HEK293T (cell line): ENCODE measurements around the gene ACTN2.

Source experiments
- CTCF ChIA-PET: fragments of 350-600 bp; formaldehyde crosslinking; extraction: SDS; loops from one replicate; lab custom pipeline; 2021; ENCODE audit warnings: antibody characterized with exemption, inconsistent platforms; lab: Yijun Ruan, JAX
- POLR2A ChIA-PET: fragments of 350-600 bp; formaldehyde crosslinking; extraction: SDS; loops from one replicate; lab custom pipeline; 2020; ENCODE audit warnings: antibody characterized with exemption, inconsistent platforms; lab: Yijun Ruan, JAX
- DNase-seq: peaks from one replicate; pipeline ENCODE4 v3.0.0; 2012; ENCODE audit warnings: mixed read lengths; ENCODE audit errors: extremely low spot score
- ARNT ChIP-seq: fragments of 450-650 bp; IDR thresholded peaks from 2 replicates; pipeline ENCODE4 v1.6.1; 2017; ENCODE audit warnings: mild to moderate bottlenecking
- BHLHE40 ChIP-seq: fragments of 450-650 bp; IDR thresholded peaks from 2 replicates; pipeline ENCODE4 v1.6.1; 2016; ENCODE audit warnings: mild to moderate bottlenecking, moderate library complexity, borderline replicate concordance
- CTBP1 ChIP-seq: fragments of 450-650 bp; IDR thresholded peaks from 2 replicates; pipeline ENCODE4 v1.6.1; 2016; ENCODE audit warnings: borderline replicate concordance
- ELF4 ChIP-seq: fragments of 450-650 bp; IDR thresholded peaks from 2 replicates; pipeline ENCODE4 v1.6.1; 2017; ENCODE audit warnings: antibody characterized with exemption
- FOXA1 ChIP-seq: fragments of 450-650 bp; IDR thresholded peaks from 2 replicates; pipeline ENCODE4 v1.6.1; 2016; ENCODE audit warnings: mild to moderate bottlenecking
- FOXK2 ChIP-seq: fragments of 450-650 bp; IDR thresholded peaks from 2 replicates; pipeline ENCODE4 v1.6.1; 2016; ENCODE audit warnings: mild to moderate bottlenecking
- FOXM1 ChIP-seq: fragments of 450-650 bp; IDR thresholded peaks from 2 replicates; pipeline ENCODE4 v1.6.1; 2017; ENCODE audit warnings: mild to moderate bottlenecking, borderline replicate concordance
- HDGF ChIP-seq: fragments of 450-650 bp; IDR thresholded peaks from 2 replicates; pipeline ENCODE4 v1.6.1; 2017; ENCODE audit warnings: antibody characterized with exemption, borderline replicate concordance
- L3MBTL2 ChIP-seq: fragments of 450-650 bp; conservative IDR thresholded peaks from 2 replicates; pipeline ENCODE4 v1.6.1; 2016; ENCODE audit warnings: mild to moderate bottlenecking
- LEF1 ChIP-seq: fragments of 450-650 bp; IDR thresholded peaks from 2 replicates; pipeline ENCODE4 v1.6.1; 2017; ENCODE audit warnings: mild to moderate bottlenecking, borderline replicate concordance
- NFRKB ChIP-seq: fragments of 450-650 bp; IDR thresholded peaks from 2 replicates; pipeline ENCODE4 v1.6.1; 2016; ENCODE audit warnings: mild to moderate bottlenecking, moderate library complexity
- PKNOX1 ChIP-seq: fragments of 450-650 bp; IDR thresholded peaks from 2 replicates; pipeline ENCODE4 v1.6.1; 2016
- SP1 ChIP-seq: fragments of 450-650 bp; IDR thresholded peaks from 2 replicates; pipeline ENCODE4 v1.6.1; 2017
- SUZ12 ChIP-seq: fragments of 450-650 bp; IDR thresholded peaks from 2 replicates; pipeline ENCODE4 v1.6.1; 2016; ENCODE audit warnings: mild to moderate bottlenecking
- TARDBP ChIP-seq: fragments of 450-650 bp; IDR thresholded peaks from 2 replicates; pipeline ENCODE4 v1.6.1; 2016
- ZNF384 ChIP-seq: fragments of 450-650 bp; IDR thresholded peaks from 2 replicates; pipeline ENCODE4 v1.6.1; 2016

ACTN2 gene

GRCh38 chr1:236800002-236800620 lies 113.8 kb downstream of the ACTN2 start:
- POLR2A ChIA-PET: interaction anchor here (1.0 to 1.2 kb wide), 2 partner anchors 9 to 196 kb away, joined by 3 to 4 read pairs; partner anchors contain the start of gene HEATR1
- CTCF ChIA-PET: interaction anchor here (0.6 to 0.7 kb wide), 2 partner anchors 41 to 841 kb away, joined by 3 to 4 read pairs; no protein-coding TSS in a partner anchor
- no peak for DNase-seq
- TF ChIP-seq SUZ12: no peak

GRCh38 chr1:236800623-236801022 lies 114.3 kb downstream of the ACTN2 start:
- CTCF ChIA-PET: interaction anchor here (0.6 to 0.7 kb wide), 2 partner anchors 41 to 842 kb away, joined by 3 to 4 read pairs; no protein-coding TSS in a partner anchor
- TF ChIP-seq SP1: no peak
- no peak for TF ChIP-seq FOXK2
- no peak for TF ChIP-seq ARNT
- no peak for TF ChIP-seq L3MBTL2
- POLR2A ChIA-PET: interaction anchor here (1.0 to 1.2 kb wide), 2 partner anchors 9 to 196 kb away, joined by 3 to 4 read pairs; partner anchors contain the start of gene HEATR1
- DNase-seq: no peak

GRCh38 chr1:236802264-236802663 lies 116.0 kb downstream of the ACTN2 start:
- ChIA-PET CTCF (no interaction called here), POLR2A (no interaction called here)
- DNase-seq: no peak
- TF ChIP-seq CTBP1 (no peak), ZNF384 (no peak), L3MBTL2 (no peak), FOXA1 (no peak)

- DNase-seq: no peak
- TF ChIP-seq FOXM1 (no peak), L3MBTL2 (no peak), TARDBP (no peak), ZNF384 (no peak), FOXK2 (no peak), CTBP1 (no peak)
- POLR2A ChIA-PET: interaction anchor here (1.7 kb wide), 1 partner anchor 12 kb away, joined by 9 read pairs; the partner anchor contains the start of gene MTR
- CTCF ChIA-PET: no interaction called here
Observed at GRCh38 chr1:236806634-236807033, 120.3 kb downstream of the ACTN2 start.

GRCh38 chr1:236808005-236808404 lies 121.7 kb downstream of the ACTN2 start:
- DNase-seq: no peak
- POLR2A ChIA-PET: interaction anchor here (0.6 to 0.9 kb wide), 2 partner anchors 13 to 194 kb away, joined by 3 read pairs; partner anchors contain the start of gene MTR
- CTCF ChIA-PET: interaction anchor here (0.7 kb wide), 1 partner anchor 359 kb away, joined by 3 read pairs; no protein-coding TSS in a partner anchor
- TF ChIP-seq PKNOX1 (no peak), L3MBTL2 (no peak), ZNF384 (no peak), HDGF (no peak)

- CTCF ChIA-PET: no interaction called here
- DNase-seq: no peak
- TF ChIP-seq ZNF384: no peak
- TF ChIP-seq FOXM1: no peak
- no peak for TF ChIP-seq NFRKB
- TF ChIP-seq L3MBTL2: no peak
- TF ChIP-seq SP1: no peak
- TF ChIP-seq CTBP1: no peak
- no peak for TF ChIP-seq TARDBP
- no peak for TF ChIP-seq ARNT
- no peak for TF ChIP-seq ELF4
- no peak for TF ChIP-seq FOXA1
- TF ChIP-seq SUZ12: no peak
- TF ChIP-seq BHLHE40: no peak
- TF ChIP-seq FOXK2: no peak
- POLR2A ChIA-PET: interaction anchor here (0.6 to 1.1 kb wide), 4 partner anchors 8 to 318 kb away, joined by 3 to 5 read pairs (median 3); partner anchors contain the start of gene MTR
Observed at GRCh38 chr1:236808564-236809130, 122.3 kb downstream of the ACTN2 start.

GRCh38 chr1:236809148-236809547 lies 122.8 kb downstream of the ACTN2 start:
- CTCF ChIA-PET: no interaction called here
- POLR2A ChIA-PET: interaction anchor here (0.6 to 2.1 kb wide), 3 partner anchors 8 to 317 kb away, joined by 3 to 12 read pairs (median 5); partner anchors contain the start of gene MTR
- no peak for TF ChIP-seq NFRKB
- TF ChIP-seq ELF4: no peak
- TF ChIP-seq FOXK2: no peak
- TF ChIP-seq TARDBP: no peak
- no peak for TF ChIP-seq PKNOX1
- TF ChIP-seq SUZ12: no peak
- TF ChIP-seq HDGF: no peak
- no peak for TF ChIP-seq ZNF384
- TF ChIP-seq FOXM1: no peak
- TF ChIP-seq CTBP1: no peak
- TF ChIP-seq LEF1: no peak
- TF ChIP-seq SP1: no peak
- no peak for TF ChIP-seq L3MBTL2
- TF ChIP-seq BHLHE40: no peak
- TF ChIP-seq FOXA1: no peak
- TF ChIP-seq ARNT: no peak
- no peak for DNase-seq
